Astrocyte (in vitro differentiated cells and primary cell): ENCODE data around the gene MICAL3. TPM values are rescaled to one million over a fixed set of nuclear protein-coding genes. Genes with fewer than 3 reads are reported as not detected.

ENCODE experiments used
- DNase-seq: peaks from one replicate; pipeline ENCODE4 v3.0.0-alpha.2; 2010; ENCODE audit warnings: low read depth
- FAIRE-seq: peaks from 2 replicates; lab custom pipeline; 2011; peaks lifted over from hg19 to GRCh38; lab: Jason Lieb, UNC
- H2AFZ ChIP-seq: 2 replicates; pipeline ENCODE4 v1.6.0; 2012; ENCODE audit warnings: low read depth, low read length, inconsistent platforms
- H3K27ac ChIP-seq: 2 replicates; pipeline ENCODE4 v1.5.1; 2011; ENCODE audit warnings: low read depth, low read length, inconsistent platforms
- H3K27me3 ChIP-seq: 2 replicates; pipeline ENCODE4 v1.6.0; 2011; ENCODE audit warnings: low read length, inconsistent platforms; ENCODE audit not compliant: insufficient read depth
- H3K36me3 ChIP-seq: 2 replicates; pipeline ENCODE4 v1.5.1; 2011; ENCODE audit warnings: low read length, inconsistent platforms; ENCODE audit not compliant: insufficient read depth
- H3K4me1 ChIP-seq: 2 replicates; pipeline ENCODE4 v1.5.1; 2011; ENCODE audit warnings: low read length, inconsistent platforms; ENCODE audit not compliant: insufficient read depth
- H3K4me2 ChIP-seq: 2 replicates; pipeline ENCODE4 v1.6.0; 2012; ENCODE audit warnings: low read length, inconsistent platforms
- H3K4me3 ChIP-seq: 2 replicates; pipeline ENCODE4 v1.5.1; 2011; ENCODE audit warnings: low read depth, mild to moderate bottlenecking, low read length, inconsistent platforms; ENCODE audit not compliant: insufficient read depth
- H3K79me2 ChIP-seq: 2 replicates; pipeline ENCODE4 v1.6.0; 2012; ENCODE audit warnings: mild to moderate bottlenecking, low read length, inconsistent platforms; ENCODE audit not compliant: insufficient read depth
- H3K9ac ChIP-seq: 2 replicates; pipeline ENCODE4 v1.6.0; 2012; ENCODE audit warnings: mild to moderate bottlenecking, low read length, inconsistent platforms
- H3K9me3 ChIP-seq: 2 replicates; pipeline ENCODE4 v1.5.1; 2012; ENCODE audit warnings: low read depth, mild to moderate bottlenecking, low read length, inconsistent platforms; ENCODE audit not compliant: insufficient read depth
- H4K20me1 ChIP-seq: 2 replicates; pipeline ENCODE4 v1.6.0; 2012; ENCODE audit warnings: low read length, inconsistent platforms; ENCODE audit not compliant: insufficient read depth
- H3K27ac Mint-ChIP-seq: one replicate; pipeline ENCODE4 v1.8.0; 2021; ENCODE audit warnings: mild to moderate bottlenecking, mixed read lengths; ENCODE audit not compliant: unreplicated experiment
- H3K27me3 Mint-ChIP-seq: one replicate; pipeline ENCODE4 v1.8.0; 2021; ENCODE audit warnings: low read depth, mixed read lengths; ENCODE audit not compliant: unreplicated experiment
- H3K36me3 Mint-ChIP-seq: one replicate; pipeline ENCODE4 v1.8.0; 2021; ENCODE audit warnings: low read depth, mixed read lengths; ENCODE audit not compliant: unreplicated experiment
- H3K4me1 Mint-ChIP-seq: one replicate; pipeline ENCODE4 v1.8.0; 2021; ENCODE audit warnings: low read depth, mixed read lengths; ENCODE audit not compliant: unreplicated experiment
- H3K4me3 Mint-ChIP-seq: one replicate; pipeline ENCODE4 v1.8.0; 2021; ENCODE audit warnings: mild to moderate bottlenecking, moderate library complexity, mixed read lengths; ENCODE audit not compliant: unreplicated experiment
- H3K9me3 Mint-ChIP-seq: one replicate; pipeline ENCODE4 v1.8.0; 2021; ENCODE audit warnings: mild to moderate bottlenecking, mixed read lengths; ENCODE audit not compliant: unreplicated experiment
- EZH2 ChIP-seq: IDR thresholded peaks from 2 replicates; pipeline ENCODE4 v1.6.1; 2012; ENCODE audit warnings: mild to moderate bottlenecking, low read length, inconsistent platforms; ENCODE audit not compliant: insufficient read depth
- total RNA-seq: library from RNA; stranded (reverse); gene quantifications from 2 replicates; pipeline ENCODE4 v1.2.1, GENCODE V29; 2021
- TF ChIP-seq, protein P1 (sequence below): IDR thresholded peaks from 2 replicates; pipeline ENCODE4 v1.5.1; 2011; ENCODE audit warnings: low read depth, mild to moderate bottlenecking, inconsistent platforms, low read length, moderate library complexity; ENCODE audit not compliant: insufficient read depth

Gene MICAL3
- total RNA-seq, 1 donor from 2014 or later: 113 TPM

DNA sequence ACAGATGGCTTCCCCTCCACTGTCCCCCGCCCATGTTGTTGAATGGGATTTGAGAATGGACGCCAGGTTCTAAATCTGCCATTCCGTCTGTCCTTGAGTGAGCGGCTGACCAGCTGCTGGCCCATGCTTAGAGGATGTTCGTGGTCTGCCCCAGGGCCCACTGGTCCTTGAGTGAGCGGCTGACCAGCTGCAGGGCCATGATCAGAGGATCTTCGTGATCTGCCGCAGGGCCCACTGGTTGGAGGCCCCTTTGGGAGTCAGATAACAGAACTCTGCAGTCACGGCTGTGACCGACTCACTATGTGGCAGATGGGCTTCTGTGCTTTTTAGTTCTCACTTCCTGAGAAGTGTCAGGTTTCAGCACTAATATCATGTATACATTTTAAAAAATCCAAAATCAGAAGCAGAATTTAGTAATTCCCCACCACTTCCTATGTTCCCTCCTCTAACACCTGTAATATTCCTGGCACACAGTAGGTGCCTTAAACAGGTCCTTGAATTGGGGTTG lies 54.1 kb downstream of the MICAL3 start:
- TF ChIP-seq EZH2: no peak
- TF ChIP-seq, protein P1, sequence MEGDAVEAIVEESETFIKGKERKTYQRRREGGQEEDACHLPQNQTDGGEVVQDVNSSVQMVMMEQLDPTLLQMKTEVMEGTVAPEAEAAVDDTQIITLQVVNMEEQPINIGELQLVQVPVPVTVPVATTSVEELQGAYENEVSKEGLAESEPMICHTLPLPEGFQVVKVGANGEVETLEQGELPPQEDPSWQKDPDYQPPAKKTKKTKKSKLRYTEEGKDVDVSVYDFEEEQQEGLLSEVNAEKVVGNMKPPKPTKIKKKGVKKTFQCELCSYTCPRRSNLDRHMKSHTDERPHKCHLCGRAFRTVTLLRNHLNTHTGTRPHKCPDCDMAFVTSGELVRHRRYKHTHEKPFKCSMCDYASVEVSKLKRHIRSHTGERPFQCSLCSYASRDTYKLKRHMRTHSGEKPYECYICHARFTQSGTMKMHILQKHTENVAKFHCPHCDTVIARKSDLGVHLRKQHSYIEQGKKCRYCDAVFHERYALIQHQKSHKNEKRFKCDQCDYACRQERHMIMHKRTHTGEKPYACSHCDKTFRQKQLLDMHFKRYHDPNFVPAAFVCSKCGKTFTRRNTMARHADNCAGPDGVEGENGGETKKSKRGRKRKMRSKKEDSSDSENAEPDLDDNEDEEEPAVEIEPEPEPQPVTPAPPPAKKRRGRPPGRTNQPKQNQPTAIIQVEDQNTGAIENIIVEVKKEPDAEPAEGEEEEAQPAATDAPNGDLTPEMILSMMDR: no peak
- Histone ChIP-seq H3K9me3 (no peaks in the 10 kb centered on the region), H3K9ac (peak overlapping the region; percentile 80), H3K79me2 (peaks cover 93% of the 10 kb centered on the region), H3K36me3 (no peaks in the 10 kb centered on the region), H3K4me2 (peak overlapping the region; percentile 53), H3K27ac (peak overlapping the region; percentile 88), H4K20me1 (peaks cover 62% of the 10 kb centered on the region), H3K4me1 (peaks cover 30% of the 10 kb centered on the region), H2AFZ (no peak overlapping the region), H3K4me3 (no peak overlapping the region), H3K27me3 (no peaks in the 10 kb centered on the region)
- DNase-seq: peak; percentile 52
- H3K27me3 Mint-ChIP-seq: no peaks in the 10 kb centered on the region
- H3K27ac Mint-ChIP-seq: peak overlapping the region; percentile 96
- no peak overlapping the region for H3K4me3 Mint-ChIP-seq
- no peaks in the 10 kb centered on the region for H3K9me3 Mint-ChIP-seq
- H3K36me3 Mint-ChIP-seq: peaks cover 11% of the 10 kb centered on the region
- FAIRE-seq: no peak
- H3K4me1 Mint-ChIP-seq: peaks cover 64% of the 10 kb centered on the region

DNA sequence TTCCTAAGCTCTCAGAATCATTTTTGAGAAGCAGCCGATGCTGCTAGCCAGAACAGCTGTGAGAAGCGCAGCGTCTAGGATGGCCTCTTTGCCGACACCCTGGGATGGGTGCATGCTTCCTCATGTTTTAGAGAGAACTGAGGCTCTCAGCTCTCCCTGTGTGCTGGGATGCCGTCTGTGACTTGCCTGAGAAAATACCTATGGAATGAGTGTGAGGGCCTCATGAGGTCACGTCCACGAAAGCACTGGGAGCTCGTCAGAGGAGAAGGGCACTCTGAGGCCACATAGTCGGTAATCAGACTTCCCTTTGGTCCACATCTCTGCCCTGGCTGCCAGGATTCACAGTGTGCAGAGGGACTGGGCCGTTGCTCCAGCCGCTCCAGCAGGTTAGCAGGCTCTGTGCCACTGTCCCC lies 54.7 kb downstream of the MICAL3 start:
- Histone ChIP-seq H3K9me3 (no peaks in the 10 kb centered on the region), H3K4me1 (peaks cover 30% of the 10 kb centered on the region), H3K9ac (peak overlapping the region; percentile 80), H3K27me3 (no peaks in the 10 kb centered on the region), H2AFZ (no peak overlapping the region), H3K36me3 (no peaks in the 10 kb centered on the region), H3K4me2 (peak overlapping the region; percentile 53), H3K4me3 (no peak overlapping the region), H3K27ac (peak overlapping the region; percentile 88), H4K20me1 (peaks cover 63% of the 10 kb centered on the region), H3K79me2 (peaks cover 93% of the 10 kb centered on the region)
- H3K36me3 Mint-ChIP-seq: peaks cover 11% of the 10 kb centered on the region
- peak overlapping the region; percentile 96 for H3K27ac Mint-ChIP-seq
- peaks cover 59% of the 10 kb centered on the region for H3K4me1 Mint-ChIP-seq
- FAIRE-seq (peak; percentile 17), DNase-seq (peak; percentile 97)
- no peaks in the 10 kb centered on the region for H3K9me3 Mint-ChIP-seq
- no peaks in the 10 kb centered on the region for H3K27me3 Mint-ChIP-seq
- TF ChIP-seq, protein P1: no peak
- peak overlapping the region; percentile 51 for H3K4me3 Mint-ChIP-seq

DNA sequence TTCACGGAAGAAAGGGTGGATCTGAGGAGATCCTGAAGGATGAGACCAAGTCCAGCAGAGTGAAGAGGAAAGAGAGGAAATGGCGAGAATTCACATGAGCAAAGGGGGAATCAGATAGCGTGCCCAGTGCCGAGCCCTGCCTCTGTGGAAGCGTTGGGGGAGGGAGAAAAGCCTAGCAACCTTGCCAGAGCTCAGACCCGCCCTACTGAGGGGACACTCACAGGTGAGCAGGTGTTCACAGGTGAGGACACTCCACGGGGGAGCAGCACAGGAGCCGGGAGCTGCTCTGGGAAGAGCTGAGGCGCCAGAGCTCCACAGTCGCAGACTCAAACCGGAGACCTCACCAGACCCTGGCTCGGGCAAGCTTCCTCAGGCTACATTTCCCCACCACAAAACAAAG lies 56.2 kb downstream of the MICAL3 start:
- H2AFZ ChIP-seq: no peak overlapping the region
- H3K4me1 Mint-ChIP-seq: peaks cover 65% of the 10 kb centered on the region
- H3K27me3 Mint-ChIP-seq: no peaks in the 10 kb centered on the region
- no peak overlapping the region for H3K9ac ChIP-seq
- peaks cover 10% of the 10 kb centered on the region for H3K36me3 Mint-ChIP-seq
- no peak overlapping the region for H3K27ac ChIP-seq
- H3K9me3 Mint-ChIP-seq: no peaks in the 10 kb centered on the region
- no peaks in the 10 kb centered on the region for H3K9me3 ChIP-seq
- H4K20me1 ChIP-seq: peaks cover 68% of the 10 kb centered on the region
- DNase-seq: no peak
- H3K4me3 Mint-ChIP-seq: no peak overlapping the region
- H3K4me3 ChIP-seq: no peak overlapping the region
- peak overlapping the region; percentile 86 for H3K27ac Mint-ChIP-seq
- no peak overlapping the region for H3K4me2 ChIP-seq
- peaks cover 28% of the 10 kb centered on the region for H3K4me1 ChIP-seq
- no peaks in the 10 kb centered on the region for H3K27me3 ChIP-seq
- TF ChIP-seq EZH2: no peak
- TF ChIP-seq, protein P1: no peak
- no peaks in the 10 kb centered on the region for H3K36me3 ChIP-seq
- no peak for FAIRE-seq
- peaks cover 97% of the 10 kb centered on the region for H3K79me2 ChIP-seq
